H1 (cell line): ENCODE data around the gene PDLIM4. TPM values are rescaled to one million over a fixed set of nuclear protein-coding genes. Genes with fewer than 3 reads are reported as not detected.

Experiments
- CTCF ChIA-PET: fragments of 300-600 bp; sonication (Branson Sonifier 250); formaldehyde crosslinking; loops from one replicate; lab custom pipeline; 2021; ENCODE audit not compliant: partially characterized antibody; lab: Charles Lee
- POLR2A ChIA-PET: fragments of 300-600 bp; sonication (Branson Sonifier 250); formaldehyde crosslinking; loops from one replicate; lab custom pipeline; 2021; ENCODE audit warnings: inconsistent platforms; ENCODE audit not compliant: partially characterized antibody; lab: Charles Lee
- DNase-seq, 2 experiments: peaks; one replicate each; pipeline versions ENCODE4 v3.0.0 to v3.0.0-alpha.2; 2010 to 2022; ENCODE audit warnings: low spot score in 2 of 2, low read depth in 1 of 2, mixed read lengths in 1 of 2
- FAIRE-seq: peaks from 2 replicates; lab custom pipeline; 2011; peaks lifted over from hg19 to GRCh38; lab: Jason Lieb, UNC
- H2AFZ ChIP-seq: 2 replicates; pipeline ENCODE4 v1.8.1; 2012; ENCODE audit warnings: low read length, inconsistent platforms
- H2AK5ac ChIP-seq: 2 replicates; pipeline ENCODE4 v1.6.1; 2013; ENCODE audit warnings: low read depth, low read length
- H2BK120ac ChIP-seq: replicated peaks from 2 replicates; pipeline ENCODE3; 2013; ENCODE audit warnings: low read depth, low read length, inconsistent platforms
- H2BK12ac ChIP-seq: 2 replicates; pipeline ENCODE4 v1.6.1; 2013; ENCODE audit warnings: low read depth, low read length
- H2BK15ac ChIP-seq: 2 replicates; pipeline ENCODE4 v1.6.1; 2013; ENCODE audit warnings: low read length
- H2BK20ac ChIP-seq: 2 replicates; pipeline ENCODE4 v1.6.1; 2013; ENCODE audit warnings: low read length
- H2BK5ac ChIP-seq: 2 replicates; pipeline ENCODE4 v1.6.1; 2013; ENCODE audit warnings: low read depth, low read length
- H3K14ac ChIP-seq: 2 replicates; pipeline ENCODE4 v1.6.1; 2013; ENCODE audit warnings: inconsistent platforms; ENCODE audit not compliant: insufficient read length
- H3K18ac ChIP-seq: 2 replicates; pipeline ENCODE4 v1.6.1; 2013; ENCODE audit warnings: low read length; ENCODE audit errors: extremely low read depth
- H3K23ac ChIP-seq: 2 replicates; pipeline ENCODE4 v1.6.1; 2013; ENCODE audit warnings: inconsistent platforms; ENCODE audit not compliant: insufficient read length
- H3K23me2 ChIP-seq: 2 replicates; pipeline ENCODE4 v1.6.1; 2013; ENCODE audit warnings: low read depth, low read length
- H3K27ac ChIP-seq: 2 replicates; pipeline ENCODE4 v1.6.1; 2011; ENCODE audit warnings: low read depth, low read length, inconsistent platforms
- H3K27me3 ChIP-seq, 4 experiments: replicated peaks in 1 of 4; 1 replicate in 1 of 4; 2 replicates in 3 of 4; pipeline versions ENCODE4 v1.6.1 to v1.8.1; 2011 to 2013; ENCODE audit warnings: low read length in 3 of 4, mild to moderate bottlenecking in 3 of 4, inconsistent platforms in 2 of 4, mixed read lengths in 2 of 4, moderate library complexity in 1 of 4; ENCODE audit not compliant: control insufficient read depth in 3 of 4, insufficient read depth in 3 of 4; ENCODE audit errors: extremely low read depth in 1 of 4
- H3K36me3 ChIP-seq, 4 experiments: 2 replicates each; pipeline versions ENCODE4 v1.6.1 to v1.8.1; 2011 to 2013; ENCODE audit warnings: mild to moderate bottlenecking in 4 of 4, low read length in 3 of 4, moderate library complexity in 2 of 4, control low read depth in 1 of 4, inconsistent platforms in 1 of 4; ENCODE audit not compliant: insufficient read depth in 4 of 4, control insufficient read depth in 2 of 4
- H3K4ac ChIP-seq: replicated peaks from 2 replicates; pipeline ENCODE3; 2013; ENCODE audit warnings: low read length, low read depth, mixed read lengths, inconsistent platforms; ENCODE audit not compliant: insufficient read length
- H3K4me1 ChIP-seq, 4 experiments: replicated peaks in 1 of 4; 1 replicate in 1 of 4; 2 replicates in 3 of 4; pipeline versions ENCODE4 v1.6.1 to v1.8.1; 2011 to 2013; ENCODE audit warnings: low read length in 3 of 4, inconsistent platforms in 2 of 4, mixed read lengths in 1 of 4; ENCODE audit not compliant: insufficient read depth in 4 of 4, control insufficient read depth in 3 of 4
- H3K4me2 ChIP-seq, 2 experiments: 2 replicates each; pipeline versions ENCODE4 v1.6.1 to v1.8.1; 2011 to 2013; ENCODE audit warnings: low read depth in 2 of 2, low read length in 2 of 2, control low read depth in 1 of 2, inconsistent platforms in 1 of 2, mild to moderate bottlenecking in 1 of 2; ENCODE audit not compliant: insufficient read depth in 1 of 2
- H3K4me3 ChIP-seq, 4 experiments: fragments of 200-600, 300-600 bp in 1 of 4; sonication (generic), shearing (Covaris generic), sonication (Bioruptor Twin) in 1 of 4; 2 replicates each; pipeline versions ENCODE4 v1.5.1 to v1.8.1; 2011 to 2016; ENCODE audit warnings: low read length in 4 of 4, low read depth in 3 of 4, control low read depth in 2 of 4, inconsistent platforms in 2 of 4, mild to moderate bottlenecking in 2 of 4, mixed read lengths in 1 of 4, moderate library complexity in 1 of 4; ENCODE audit not compliant: insufficient read depth in 2 of 4; ENCODE audit errors: extremely low read depth in 1 of 4
- H3K56ac ChIP-seq: replicated peaks from 2 replicates; pipeline ENCODE3; 2013; ENCODE audit warnings: low read depth, mild to moderate bottlenecking, mixed read lengths, low read length, inconsistent platforms; ENCODE audit not compliant: insufficient read length
- H3K79me1 ChIP-seq: 2 replicates; pipeline ENCODE4 v1.6.1; 2013; ENCODE audit warnings: low read depth, low read length, control low read depth
- H3K79me2 ChIP-seq, 2 experiments: 2 replicates each; pipeline versions ENCODE4 v1.6.1 to v1.8.1; 2012 to 2013; ENCODE audit warnings: low read length in 2 of 2, mild to moderate bottlenecking in 2 of 2, inconsistent platforms in 1 of 2; ENCODE audit not compliant: insufficient read depth in 2 of 2, control insufficient read depth in 1 of 2
- H3K9ac ChIP-seq, 4 experiments: replicated peaks in 1 of 4; 1 replicate in 1 of 4; 2 replicates in 3 of 4; pipeline versions ENCODE4 v1.6.1 to v1.8.1; 2011 to 2013; ENCODE audit warnings: low read depth in 3 of 4, low read length in 3 of 4, control low read depth in 2 of 4, mild to moderate bottlenecking in 2 of 4, moderate library complexity in 2 of 4, inconsistent platforms in 1 of 4; ENCODE audit errors: extremely low read depth in 1 of 4
- H3K9me3 ChIP-seq, 2 experiments: 2 replicates each; pipeline versions ENCODE4 v1.6.1 to v1.8.1; 2012 to 2013; ENCODE audit warnings: mild to moderate bottlenecking in 2 of 2, moderate library complexity in 2 of 2, control low read depth in 1 of 2, inconsistent platforms in 1 of 2, low read depth in 1 of 2, low read length in 1 of 2, mixed read lengths in 1 of 2; ENCODE audit not compliant: insufficient read depth in 2 of 2
- H4K20me1 ChIP-seq, 2 experiments: replicated peaks in 1 of 2; 2 replicates each; pipeline versions ENCODE3 to v1.8.1; 2011 to 2013; ENCODE audit warnings: inconsistent platforms in 2 of 2, low read length in 2 of 2, mild to moderate bottlenecking in 1 of 2; ENCODE audit not compliant: insufficient read depth in 2 of 2, control insufficient read depth in 1 of 2
- H4K5ac ChIP-seq: 2 replicates; pipeline ENCODE4 v1.6.1; 2013; ENCODE audit warnings: low read length, low read depth, mixed read lengths, inconsistent platforms; ENCODE audit not compliant: insufficient read length
- H4K8ac ChIP-seq: 2 replicates; pipeline ENCODE4 v1.8.0; 2013; ENCODE audit warnings: mild to moderate bottlenecking, moderate library complexity, low read length, inconsistent platforms; ENCODE audit not compliant: insufficient read depth; ENCODE audit errors: extremely low read depth
- H4K91ac ChIP-seq: replicated peaks from 2 replicates; pipeline ENCODE3; 2013; ENCODE audit warnings: low read length, mixed read lengths, inconsistent platforms; ENCODE audit not compliant: insufficient read length
- BACH1 ChIP-seq: IDR thresholded peaks from 2 replicates; pipeline ENCODE4 v1.6.1; 2012; ENCODE audit warnings: low read length, improper control_type of control experiment
- BRCA1 ChIP-seq: IDR thresholded peaks from 2 replicates; pipeline ENCODE4 v1.6.1; 2012; ENCODE audit warnings: low read depth, low read length, improper control_type of control experiment
- CHD1 ChIP-seq: IDR thresholded peaks from 2 replicates; pipeline ENCODE4 v1.6.1; 2012; ENCODE audit warnings: low read depth, low read length, improper control_type of control experiment
- JUND ChIP-seq: IDR thresholded peaks from 2 replicates; pipeline ENCODE4 v1.6.1; 2011; ENCODE audit warnings: mild to moderate bottlenecking, improper control_type of control experiment, low read length
- MAFK ChIP-seq: IDR thresholded peaks from 2 replicates; pipeline ENCODE4 v1.6.1; 2012; ENCODE audit warnings: low read depth, mild to moderate bottlenecking, improper control_type of control experiment, low read length
- MAX ChIP-seq: IDR thresholded peaks from 2 replicates; pipeline ENCODE4 v1.6.1; 2012; ENCODE audit warnings: inconsistent platforms
- POLR2A ChIP-seq, 2 experiments: IDR thresholded peaks; 1 replicate in 1 of 2; 2 replicates in 1 of 2; pipeline ENCODE4 v1.6.1; 2011; ENCODE audit warnings: low read depth in 2 of 2, low read length in 2 of 2, mild to moderate bottlenecking in 2 of 2; ENCODE audit errors: control extremely low read depth in 1 of 2
- POLR2AphosphoS5 ChIP-seq: IDR thresholded peaks from 2 replicates; pipeline ENCODE4 v1.6.1; 2011; ENCODE audit warnings: low read depth, low read length
- RAD21 ChIP-seq, 2 experiments: IDR thresholded peaks in 1 of 2; conservative IDR thresholded peaks in 1 of 2; 2 replicates each; pipeline ENCODE4 v1.6.1; 2011; ENCODE audit warnings: low read depth in 2 of 2, low read length in 2 of 2, improper control_type of control experiment in 1 of 2, inconsistent platforms in 1 of 2, mild to moderate bottlenecking in 1 of 2, moderate library complexity in 1 of 2
- SP2 ChIP-seq: IDR thresholded peaks from 2 replicates; pipeline ENCODE4 v1.6.1; 2012; ENCODE audit warnings: mild to moderate bottlenecking, low read length, inconsistent platforms
- SUZ12 ChIP-seq: fragments of 200-600 bp; sonication (generic); IDR thresholded peaks from 2 replicates; pipeline ENCODE4 v1.6.1; 2012; ENCODE audit warnings: mild to moderate bottlenecking, inconsistent platforms, low read length, moderate library complexity, mixed read lengths
- TBP ChIP-seq: IDR thresholded peaks from 2 replicates; pipeline ENCODE4 v1.6.1; 2011; ENCODE audit warnings: low read depth, low read length, improper control_type of control experiment
- WGBS, 2 experiments: shearing (Covaris generic) in 1 of 2; methylation state at CpG; one replicate each; pipeline versions ENCODE4 v1.1.6 to v1.1.7; 2013 to 2015; ENCODE audit warnings: low lambda C conversion rate in 2 of 2, mixed read lengths in 2 of 2, inconsistent platforms in 1 of 2, low coverage in 1 of 2, missing lambda C conversion rate in 1 of 2; ENCODE audit not compliant: insufficient replicate concordance in 2 of 2, insufficient coverage in 1 of 2, insufficient read length in 1 of 2; ENCODE audit errors: extremely low coverage in 1 of 2, missing lambda C conversion rate in 1 of 2; 5-methylcytosine and 5-hydroxymethylcytosine counted together
- polyA plus RNA-seq, 7 experiments: library from polyadenylated mRNA; depleted of rRNA in 3 of 7; stranded (reverse) in 5 of 7; unstranded in 2 of 7; fragments of >200 nt in 5 of 7; fragments of 200-250 nt in 2 of 7; gene quantifications; 1 replicate in 5 of 7; 2 replicates in 1 of 7; 4 replicates in 1 of 7; pipeline versions ENCODE4 v1.2.1 to v1.2.3, GENCODE V29; 2011 to 2013; ENCODE audit warnings: missing spikeins in 2 of 7, mixed read lengths in 2 of 7
- total RNA-seq: library from RNA; stranded (reverse); fragmentation: NEBNext Ultra II Directional; extraction: Animal tissue kit (Norgen Biotek cat#: 25700); gene quantifications from 2 replicates; pipeline ENCODE4 v1.2.1, GENCODE V29; 2021

PDLIM4 gene
- total and polyA plus RNA-seq, 2 of the 8 experiments (the other 6 are each of a cell fraction or from before 2014, with no cell fraction given): 10.7 to 29.1 TPM

- Histone ChIP-seq H3K4ac (no peak overlapping the region), H3K4me1 (peaks cover 0 to 15% (median 2%) of the 10 kb centered on the region in 4 experiments; a peak in 5 of 7 replicates), H3K23me2 (peaks cover 6% of the 10 kb centered on the region; the same call in 1 of the 2 replicates), H3K4me3 (no peak overlapping the region), H2AK5ac (no peak overlapping the region), H3K79me2 (no peaks in the 10 kb centered on the region), H3K9me3 (no peaks in the 10 kb centered on the region), H3K9ac (no peak overlapping the region), H4K20me1 (no peaks in the 10 kb centered on the region), H3K36me3 (no peaks in the 10 kb centered on the region), H2BK120ac (no peak overlapping the region), H3K14ac (no peak overlapping the region), H2BK15ac (no peak overlapping the region), H4K91ac (no peak overlapping the region), H2BK20ac (no peak overlapping the region), H3K79me1 (no peaks in the 10 kb centered on the region; the same call in 1 of the 2 replicates), H3K27ac (no peak overlapping the region), H3K56ac (no peak overlapping the region), H3K4me2 (no peak overlapping the region), H3K18ac (no peak overlapping the region), H4K5ac (no peak overlapping the region), H2BK5ac (no peak overlapping the region), H2AFZ (no peak overlapping the region), H3K23ac (no peak overlapping the region), H4K8ac (no peak overlapping the region), H2BK12ac (no peak overlapping the region), H3K27me3 (peaks cover 0 to 8% (median 6%) of the 10 kb centered on the region in 4 experiments; a peak in 3 of 7 replicates)
- 88% methylated on average over 7 of the region's 7 CpGs; no CpG with 5 or more reads in 1 of the 2 experiments for WGBS, 2 experiments
- DNase-seq: peak in 1 of 2 experiments; percentile 31
- FAIRE-seq: no peak
- CTCF ChIA-PET: interaction anchor here (0.8 to 5.1 kb wide), 8 partner anchors 7 to 72 kb away, joined by 3 to 54 read pairs (median 6); no protein-coding TSS in a partner anchor
- POLR2A ChIA-PET: interaction anchor here (1.2 to 1.8 kb wide), 2 partner anchors 31 to 167 kb away, joined by 3 to 4 read pairs; no protein-coding TSS in a partner anchor
- TF ChIP-seq CHD1 (no peak), POLR2A (IDR thresholded peaks at IDR 0.05; ENCODE audit: control extremely low read depth in 1 of 2, low read depth in 2 of 2, low read length in 2 of 2) (no peak), SUZ12 (no peak), MAFK (no peak), MAX (no peak), TBP (no peak), SP2 (no peak), BRCA1 (no peak), RAD21 (IDR thresholded peaks at IDR 0.05 in 1 of 2, conservative IDR thresholded peaks at IDR 0.05 in 1 of 2; ENCODE audit: low read depth in 2 of 2, low read length in 2 of 2) (no peak), BACH1 (no peak), POLR2AphosphoS5 (no peak), JUND (no peak)
Observed at GRCh38 chr5:132261881-132262845, 4.7 kb downstream of the PDLIM4 start.
